ENCODE measurements around the gene C1QA.

DNA sequence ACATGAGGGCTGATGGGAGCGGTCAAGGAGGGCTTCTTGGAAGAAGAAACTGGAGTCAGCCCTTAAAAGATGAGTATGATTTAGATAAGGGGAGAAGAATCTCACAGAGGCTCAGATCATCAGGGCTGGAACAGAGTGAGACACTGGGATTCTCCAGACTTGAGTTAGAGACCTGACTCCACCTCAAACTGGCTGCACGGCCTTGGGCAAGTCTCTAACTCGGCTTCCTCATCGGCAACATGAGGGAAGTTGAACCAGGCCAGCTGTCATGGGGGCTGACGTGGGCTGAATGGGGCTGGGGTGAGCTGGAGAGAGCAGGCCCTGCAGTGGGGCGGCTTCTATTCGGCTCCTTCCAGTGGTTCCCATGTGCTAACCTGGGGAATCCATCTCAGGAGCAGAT lies 9.5 kb downstream of the C1QA start:
- TF ChIP-seq, protein P1, sequence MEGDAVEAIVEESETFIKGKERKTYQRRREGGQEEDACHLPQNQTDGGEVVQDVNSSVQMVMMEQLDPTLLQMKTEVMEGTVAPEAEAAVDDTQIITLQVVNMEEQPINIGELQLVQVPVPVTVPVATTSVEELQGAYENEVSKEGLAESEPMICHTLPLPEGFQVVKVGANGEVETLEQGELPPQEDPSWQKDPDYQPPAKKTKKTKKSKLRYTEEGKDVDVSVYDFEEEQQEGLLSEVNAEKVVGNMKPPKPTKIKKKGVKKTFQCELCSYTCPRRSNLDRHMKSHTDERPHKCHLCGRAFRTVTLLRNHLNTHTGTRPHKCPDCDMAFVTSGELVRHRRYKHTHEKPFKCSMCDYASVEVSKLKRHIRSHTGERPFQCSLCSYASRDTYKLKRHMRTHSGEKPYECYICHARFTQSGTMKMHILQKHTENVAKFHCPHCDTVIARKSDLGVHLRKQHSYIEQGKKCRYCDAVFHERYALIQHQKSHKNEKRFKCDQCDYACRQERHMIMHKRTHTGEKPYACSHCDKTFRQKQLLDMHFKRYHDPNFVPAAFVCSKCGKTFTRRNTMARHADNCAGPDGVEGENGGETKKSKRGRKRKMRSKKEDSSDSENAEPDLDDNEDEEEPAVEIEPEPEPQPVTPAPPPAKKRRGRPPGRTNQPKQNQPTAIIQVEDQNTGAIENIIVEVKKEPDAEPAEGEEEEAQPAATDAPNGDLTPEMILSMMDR (conservative IDR thresholded peaks at IDR 0.05; ENCODE audit: low read length): no peak
- TF ChIP-seq EZH2phosphoT487 (IDR thresholded peaks at IDR 0.05; ENCODE audit: borderline replicate concordance): no peak
